Thymus (tissue), 11 donors: ENCODE measurements around the gene CCDC86. TPM values are rescaled to one million over a fixed set of nuclear protein-coding genes. Genes with fewer than 3 reads are reported as not detected.

Experiments
- DNase-seq, 9 donors: peaks; one replicate each; pipeline ENCODE4 v3.0.0-alpha.2; 2013; ENCODE audit warnings: low spot score in 9 of 9, low read depth in 6 of 9, missing footprints in 1 of 9
- H3K27ac ChIP-seq, 2 donors: one replicate each; pipeline ENCODE4 v1.5.1; 2013; ENCODE audit warnings: control low read depth in 1 of 2, low read depth in 1 of 2, low read length in 1 of 2, mild to moderate bottlenecking in 1 of 2, moderate library complexity in 1 of 2
- H3K27me3 ChIP-seq, 2 donors: one replicate each; pipeline ENCODE4 v1.5.1; 2013; ENCODE audit warnings: low read length in 1 of 2; ENCODE audit not compliant: control insufficient read depth in 2 of 2, insufficient read depth in 1 of 2
- H3K36me3 ChIP-seq, 2 donors: one replicate each; pipeline ENCODE4 v1.5.1; 2013; ENCODE audit warnings: low read length in 1 of 2, mild to moderate bottlenecking in 1 of 2, moderate library complexity in 1 of 2; ENCODE audit not compliant: control insufficient read depth in 2 of 2, insufficient read depth in 2 of 2
- H3K4me1 ChIP-seq, 2 donors: one replicate each; pipeline ENCODE4 v1.5.1; 2013; ENCODE audit warnings: low read length in 2 of 2; ENCODE audit not compliant: control insufficient read depth in 2 of 2, insufficient read depth in 2 of 2
- H3K4me3 ChIP-seq, 2 donors: one replicate each; pipeline ENCODE4 v1.5.1; 2013; ENCODE audit warnings: low read length in 2 of 2, control low read depth in 1 of 2, mild to moderate bottlenecking in 1 of 2
- H3K9me3 ChIP-seq, 2 donors: one replicate each; pipeline ENCODE4 v1.5.1; 2013; ENCODE audit warnings: low read length in 1 of 2, mild to moderate bottlenecking in 1 of 2; ENCODE audit not compliant: control insufficient read depth in 2 of 2, insufficient read depth in 1 of 2
- WGBS: extraction: QIAGEN DNeasy Blood & Tissue Kit; methylation state at CpG from one replicate; pipeline ENCODE4 v1.1.7; 2013; 5-methylcytosine and 5-hydroxymethylcytosine counted together
- polyA plus RNA-seq: library from polyadenylated mRNA; stranded (reverse); fragments of 200-250 nt; gene quantifications from one replicate; pipeline ENCODE4 v1.2.3, GENCODE V29; 2013
- total RNA-seq: library from RNA; stranded (reverse); fragments of 120-200 nt; gene quantifications from one replicate; pipeline ENCODE4 v1.2.4, GENCODE V29; 2013
- donor health status: healthy.

CCDC86 gene
- total and polyA plus RNA-seq, 2 donors: 9.2 to 11.0 TPM

GRCh38 chr11:60891103-60891741, 49.3 kb downstream of the CCDC86 start:
- no peak overlapping the region for H3K4me3 ChIP-seq
- DNase-seq: no peak
- H3K27ac ChIP-seq: no peak overlapping the region
- no peaks in the 10 kb centered on the region for H3K27me3 ChIP-seq
- peaks cover 0 to 12% of the 10 kb centered on the region in 2 donors for H3K4me1 ChIP-seq
- WGBS: 95% methylated on average over 7 of the region's 7 CpGs
- H3K9me3 ChIP-seq: no peaks in the 10 kb centered on the region
- H3K36me3 ChIP-seq: peaks cover 49 to 61% of the 10 kb centered on the region in 2 donors

GRCh38 chr11:60895687-60896086, 53.8 kb downstream of the CCDC86 start:
- Histone ChIP-seq H3K27me3 (no peaks in the 10 kb centered on the region), H3K27ac (no peak overlapping the region), H3K4me3 (no peak overlapping the region), H3K4me1 (peaks cover 0 to 3% of the 10 kb centered on the region in 2 donors), H3K9me3 (no peaks in the 10 kb centered on the region), H3K36me3 (peaks cover 72 to 91% of the 10 kb centered on the region in 2 donors)
- 96% methylated on average over 5 of the region's 5 CpGs for WGBS
- DNase-seq: no peak

GRCh38 chr11:60897496-60897895, 55.6 kb downstream of the CCDC86 start:
- WGBS: 99% methylated on average over 4 of the region's 4 CpGs
- no peak for DNase-seq
- Histone ChIP-seq H3K27me3 (no peaks in the 10 kb centered on the region), H3K36me3 (peaks cover 75 to 92% of the 10 kb centered on the region in 2 donors), H3K4me1 (peaks cover 0 to 3% of the 10 kb centered on the region in 2 donors), H3K4me3 (no peak overlapping the region), H3K9me3 (no peaks in the 10 kb centered on the region), H3K27ac (no peak overlapping the region)

- Histone ChIP-seq H3K27ac (no peak overlapping the region), H3K4me1 (peaks cover 0 to 3% of the 10 kb centered on the region in 2 donors), H3K4me3 (no peak overlapping the region), H3K36me3 (peaks cover 80 to 97% of the 10 kb centered on the region in 2 donors), H3K27me3 (no peaks in the 10 kb centered on the region), H3K9me3 (no peaks in the 10 kb centered on the region)
- DNase-seq: peak in 1 of 9 donors; percentile 55
- 66% methylated on average over 12 of the region's 12 CpGs for WGBS
These were observed 57.4 kb downstream of the CCDC86 start for GRCh38 chr11:60899046-60899936.

GRCh38 chr11:60899977-60900376, 58.1 kb downstream of the CCDC86 start:
- no peak overlapping the region for H3K4me3 ChIP-seq
- no peak for DNase-seq
- WGBS: 73% methylated on average over 4 of the region's 4 CpGs

More at GRCh38 chr11:60899977-60900376, 58.1 kb downstream of the CCDC86 start:
- H3K27ac ChIP-seq: no peak overlapping the region
- peaks cover 6 to 7% of the 10 kb centered on the region in 2 donors for H3K4me1 ChIP-seq
- H3K9me3 ChIP-seq: no peaks in the 10 kb centered on the region
- H3K27me3 ChIP-seq: no peaks in the 10 kb centered on the region
- H3K36me3 ChIP-seq: peaks cover 78 to 91% of the 10 kb centered on the region in 2 donors

Other genes with a start within 250 kb of the CCDC86 start
- gene MS4A8, start 142.5 kb upstream of the CCDC86 start, total RNA-seq: 0.14 TPM
- gene MS4A8, start 142.5 kb upstream of the CCDC86 start, polyA plus RNA-seq: 0.98 TPM
- not detected for gene MS4A18, start 117.4 kb upstream of the CCDC86 start, total RNA-seq
- 0.07 TPM for gene MS4A18, start 117.4 kb upstream of the CCDC86 start, polyA plus RNA-seq
- not detected for gene MS4A15, start 85.2 kb upstream of the CCDC86 start, total RNA-seq
- gene MS4A15, start 85.2 kb upstream of the CCDC86 start, polyA plus RNA-seq: 0.23 TPM
- gene MS4A10, start 56.8 kb upstream of the CCDC86 start, total RNA-seq: under 0.01 TPM
- gene MS4A10, start 56.8 kb upstream of the CCDC86 start, polyA plus RNA-seq: 0.09 TPM
- 10.2 TPM for gene PTGDR2, start 13.8 kb downstream of the CCDC86 start, total RNA-seq
- 0.73 TPM for gene PTGDR2, start 13.8 kb downstream of the CCDC86 start, polyA plus RNA-seq
- gene ZP1, start 25.4 kb downstream of the CCDC86 start, total RNA-seq: 1.6 TPM
- 1.5 TPM for gene ZP1, start 25.4 kb downstream of the CCDC86 start, polyA plus RNA-seq
- 74.9 TPM for gene PRPF19, start 64.5 kb downstream of the CCDC86 start, total RNA-seq
- 49.2 TPM for gene PRPF19, start 64.5 kb downstream of the CCDC86 start, polyA plus RNA-seq
- gene TMEM109, start 72.0 kb downstream of the CCDC86 start, total RNA-seq: 18.7 TPM
- 58.1 TPM for gene TMEM109, start 72.0 kb downstream of the CCDC86 start, polyA plus RNA-seq
- gene TMEM132A, start 82.3 kb downstream of the CCDC86 start, total RNA-seq: 4.6 TPM
- gene TMEM132A, start 82.3 kb downstream of the CCDC86 start, polyA plus RNA-seq: 5.7 TPM
- gene SLC15A3, start 110.1 kb downstream of the CCDC86 start, total RNA-seq: 17.5 TPM
- 37.5 TPM for gene SLC15A3, start 110.1 kb downstream of the CCDC86 start, polyA plus RNA-seq
- 30.7 TPM for gene CD6, start 129.6 kb downstream of the CCDC86 start, total RNA-seq
- 74.1 TPM for gene CD6, start 129.6 kb downstream of the CCDC86 start, polyA plus RNA-seq